GM19372 (cell line): ENCODE results near the gene ATAD3A.
"Not testable (repeated sequence)": the region's sequence is repeated elsewhere in the genome, so short reads cannot be mapped to it uniquely, and the experiment has no call there.

Experiments used
- ATAC-seq: cut with Tn5 transposase; IDR thresholded peaks from one replicate; pipeline ENCODE4 v1.9.1; 2021; ENCODE audit warnings: mild to moderate bottlenecking, low read depth, moderate library complexity; ENCODE audit not compliant: unreplicated experiment

Gene ATAD3A

GRCh38 chr1:1552263-1552639 is 40.3 kb downstream of the ATAD3A start:
- ATAC-seq: no peak

- ATAC-seq: no peak
Observed at GRCh38 chr1:1553821-1554494, 42.0 kb downstream of the ATAD3A start.

GRCh38 chr1:1554550-1554925 is 42.6 kb downstream of the ATAD3A start:
- no peak for ATAC-seq

GRCh38 chr1:1554926-1555915 is 43.3 kb downstream of the ATAD3A start:
- ATAC-seq: no peak

- ATAC-seq: no peak
Observed at GRCh38 chr1:1556505-1556904, 44.5 kb downstream of the ATAD3A start.

GRCh38 chr1:1556961-1557360 is 45.0 kb downstream of the ATAD3A start:
- ATAC-seq: not testable (repeated sequence)

- not testable (repeated sequence) for ATAC-seq
Observed at GRCh38 chr1:1557688-1558087, 45.7 kb downstream of the ATAD3A start.

GRCh38 chr1:1558591-1558990 is 46.6 kb downstream of the ATAD3A start:
- ATAC-seq: no peak

GRCh38 chr1:1559066-1559465 is 47.1 kb downstream of the ATAD3A start:
- ATAC-seq: no peak

GRCh38 chr1:1560178-1560577 is 48.2 kb downstream of the ATAD3A start:
- ATAC-seq: no peak

- ATAC-seq: no peak
Observed at GRCh38 chr1:1561801-1562470, 50.0 kb downstream of the ATAD3A start.

GRCh38 chr1:1562556-1563195 is 50.7 kb downstream of the ATAD3A start:
- no peak for ATAC-seq

- no peak for ATAC-seq
Observed at GRCh38 chr1:1563688-1564087, 51.7 kb downstream of the ATAD3A start.

- ATAC-seq: no peak
Observed at GRCh38 chr1:1564268-1564667, 52.3 kb downstream of the ATAD3A start.

GRCh38 chr1:1565340-1565739 is 53.4 kb downstream of the ATAD3A start:
- no peak for ATAC-seq

GRCh38 chr1:1567152-1567875 is 55.4 kb downstream of the ATAD3A start:
- ATAC-seq: no peak

GRCh38 chr1:1567891-1568291 is 55.9 kb downstream of the ATAD3A start:
- ATAC-seq: no peak

GRCh38 chr1:1569341-1569740 is 57.4 kb downstream of the ATAD3A start:
- no peak for ATAC-seq

GRCh38 chr1:1573843-1574720 is 62.1 kb downstream of the ATAD3A start:
- peak; percentile 77 for ATAC-seq
